H9 (cell line): Measurements from ENCODE around the gene SLC52A1. TPM values are rescaled to one million over a fixed set of nuclear protein-coding genes. Genes with fewer than 3 reads are reported as not detected.

Experiments
- DNase-seq: peaks from one replicate; pipeline ENCODE4 v3.0.0-alpha.2; 2017
- H2AFZ ChIP-seq: one replicate; pipeline ENCODE4 v1.6.1; 2013; ENCODE audit warnings: mild to moderate bottlenecking, low read length, control low read depth, moderate library complexity
- H2AK5ac ChIP-seq: 2 replicates; pipeline ENCODE4 v1.6.1; 2013; ENCODE audit warnings: low read length, control low read depth, mixed read lengths; ENCODE audit not compliant: insufficient read length
- H2BK120ac ChIP-seq: one replicate; pipeline ENCODE4 v1.6.1; 2013; ENCODE audit warnings: low read depth, mild to moderate bottlenecking, low read length, control low read depth, inconsistent platforms; ENCODE audit not compliant: poor library complexity, severe bottlenecking
- H2BK12ac ChIP-seq: 2 replicates; pipeline ENCODE4 v1.6.1; 2013; ENCODE audit warnings: low read length, control low read depth, mixed read lengths, low read depth; ENCODE audit not compliant: insufficient read length
- H2BK15ac ChIP-seq: 2 replicates; pipeline ENCODE4 v1.6.1; 2013; ENCODE audit warnings: low read depth, low read length, control low read depth
- H2BK20ac ChIP-seq: one replicate; pipeline ENCODE4 v1.6.1; 2013; ENCODE audit warnings: low read depth, mild to moderate bottlenecking, low read length, control low read depth, inconsistent platforms; ENCODE audit not compliant: poor library complexity, severe bottlenecking
- H2BK5ac ChIP-seq: 2 replicates; pipeline ENCODE4 v1.6.1; 2013; ENCODE audit warnings: low read length, control low read depth, mixed read lengths; ENCODE audit not compliant: insufficient read length
- H3K14ac ChIP-seq: 2 replicates; pipeline ENCODE4 v1.6.1; 2013; ENCODE audit warnings: low read length, control low read depth; ENCODE audit not compliant: insufficient read depth
- H3K18ac ChIP-seq: 2 replicates; pipeline ENCODE4 v1.6.1; 2013; ENCODE audit warnings: low read depth, mild to moderate bottlenecking, mixed read lengths, low read length, control low read depth; ENCODE audit not compliant: insufficient read length
- H3K23ac ChIP-seq: 2 replicates; pipeline ENCODE4 v1.6.1; 2013; ENCODE audit warnings: low read length, control low read depth, mixed read lengths, low read depth; ENCODE audit not compliant: insufficient read length
- H3K23me2 ChIP-seq: 2 replicates; pipeline ENCODE4 v1.6.1; 2013; ENCODE audit warnings: low read depth, mild to moderate bottlenecking, mixed read lengths, low read length, control low read depth; ENCODE audit not compliant: insufficient read length, poor library complexity, severe bottlenecking
- H3K27ac ChIP-seq: 2 replicates; pipeline ENCODE4 v1.5.1; 2013; ENCODE audit warnings: low read length, control low read depth, mixed read lengths, low read depth; ENCODE audit not compliant: insufficient read length
- H3K27me3 ChIP-seq: 2 replicates; pipeline ENCODE4 v1.6.1; 2013; ENCODE audit warnings: low read length, control low read depth, inconsistent platforms; ENCODE audit not compliant: insufficient read depth
- H3K4ac ChIP-seq: 2 replicates; pipeline ENCODE4 v1.6.1; 2013; ENCODE audit warnings: low read depth, mild to moderate bottlenecking, control low read depth, inconsistent platforms, low read length, moderate library complexity
- H3K4me1 ChIP-seq: 2 replicates; pipeline ENCODE4 v1.6.1; 2013; ENCODE audit warnings: low read length, control low read depth, inconsistent platforms; ENCODE audit not compliant: insufficient read depth
- H3K4me2 ChIP-seq: 2 replicates; pipeline ENCODE4 v1.6.1; 2013; ENCODE audit warnings: low read length, control low read depth, mixed read lengths; ENCODE audit not compliant: insufficient read length, insufficient read depth
- H3K56ac ChIP-seq: 2 replicates; pipeline ENCODE4 v1.6.1; 2013; ENCODE audit warnings: low read depth, mild to moderate bottlenecking, mixed read lengths, low read length, control low read depth; ENCODE audit not compliant: insufficient read length
- H3K79me1 ChIP-seq: 2 replicates; pipeline ENCODE4 v1.6.1; 2013; ENCODE audit warnings: low read depth, mild to moderate bottlenecking, moderate library complexity, low read length, control low read depth, inconsistent platforms; ENCODE audit not compliant: insufficient read depth, poor library complexity, severe bottlenecking
- H3K79me2 ChIP-seq: 2 replicates; pipeline ENCODE4 v1.6.1; 2013; ENCODE audit warnings: low read length, control low read depth, inconsistent platforms; ENCODE audit not compliant: insufficient read depth
- H3K9ac ChIP-seq: 2 replicates; pipeline ENCODE4 v1.6.1; 2013; ENCODE audit warnings: low read length, control low read depth, mixed read lengths; ENCODE audit not compliant: insufficient read length; ENCODE audit errors: extremely low read depth
- H3K9me3 ChIP-seq: one replicate; pipeline ENCODE4 v1.6.1; 2013; ENCODE audit warnings: low read depth, low read length, inconsistent platforms; ENCODE audit not compliant: control insufficient read depth
- H3T11ph ChIP-seq: one replicate; pipeline ENCODE4 v1.6.1; 2013; ENCODE audit warnings: mild to moderate bottlenecking, low read length, control low read depth, inconsistent platforms
- H4K20me1 ChIP-seq: one replicate; pipeline ENCODE4 v1.6.1; 2013; ENCODE audit not compliant: control insufficient read depth, insufficient read length, insufficient read depth
- H4K5ac ChIP-seq: 2 replicates; pipeline ENCODE4 v1.6.1; 2013; ENCODE audit warnings: low read depth, mild to moderate bottlenecking, mixed read lengths, low read length, control low read depth; ENCODE audit not compliant: insufficient read length
- H4K8ac ChIP-seq: replicated peaks from 2 replicates; pipeline ENCODE4 v1.6.1; 2013; ENCODE audit warnings: low read length, control low read depth, mixed read lengths, low read depth; ENCODE audit not compliant: insufficient read length
- H4K91ac ChIP-seq: 2 replicates; pipeline ENCODE4 v1.6.1; 2013; ENCODE audit warnings: low read depth, mild to moderate bottlenecking, moderate library complexity, mixed read lengths, low read length, control low read depth; ENCODE audit not compliant: insufficient read length
- H3K27ac Mint-ChIP-seq, 3 experiments: 2 replicates in 2 of 3; 3 replicates in 1 of 3; pipeline ENCODE4 v1.8.0; 2020 to 2021; ENCODE audit warnings: mixed read lengths in 3 of 3, mild to moderate bottlenecking in 1 of 3, moderate library complexity in 1 of 3
- H3K27me3 Mint-ChIP-seq: 2 replicates; pipeline ENCODE4 v1.8.0; 2021; ENCODE audit warnings: low read depth, mild to moderate bottlenecking, moderate library complexity, mixed read lengths
- H3K36me3 Mint-ChIP-seq, 3 experiments: 2 replicates in 2 of 3; 3 replicates in 1 of 3; pipeline ENCODE4 v1.8.0; 2020 to 2021; ENCODE audit warnings: low read depth in 3 of 3, mixed read lengths in 3 of 3; ENCODE audit not compliant: insufficient read depth in 1 of 3
- H3K4me1 Mint-ChIP-seq, 2 experiments: 2 replicates each; pipeline ENCODE4 v1.8.0; 2020; ENCODE audit warnings: mixed read lengths in 2 of 2
- H3K4me3 Mint-ChIP-seq, 2 experiments: 2 replicates in 1 of 2; 3 replicates in 1 of 2; pipeline ENCODE4 v1.8.0; 2020 to 2021; ENCODE audit warnings: mild to moderate bottlenecking in 2 of 2, mixed read lengths in 2 of 2, moderate library complexity in 1 of 2
- H3K9me3 Mint-ChIP-seq, 2 experiments: 2 replicates in 1 of 2; 3 replicates in 1 of 2; pipeline ENCODE4 v1.8.0; 2020; ENCODE audit warnings: mild to moderate bottlenecking in 2 of 2, mixed read lengths in 2 of 2, moderate library complexity in 1 of 2
- CTCF ChIP-seq: fragments of 200-600 bp; sonication (generic); conservative IDR thresholded peaks from 3 replicates; pipeline ENCODE4 v1.8.0; 2021; ENCODE audit warnings: antibody characterized with exemption, mild to moderate bottlenecking
- WGBS: extraction: QIAGEN DNeasy Blood & Tissue Kit; methylation state at CpG from one replicate; pipeline ENCODE4 v1.1.7; 2013; ENCODE audit warnings: missing lambda C conversion rate, low lambda C conversion rate, mixed read lengths; ENCODE audit not compliant: insufficient read length; ENCODE audit errors: extremely low coverage; 5-methylcytosine and 5-hydroxymethylcytosine counted together
- total RNA-seq: library from RNA; stranded (reverse); gene quantifications from 2 replicates; pipeline ENCODE4 v1.2.1, GENCODE V29; 2021

SLC52A1 gene
- total RNA-seq, 1 experiment from 2014 or later: 0.17 TPM

- no peak overlapping the region for H2AFZ ChIP-seq
- H3K79me2 ChIP-seq: no peaks in the 10 kb centered on the region
- Mint-ChIP-seq H3K27ac (no peak overlapping the region), H3K4me1 (peaks cover 20 to 22% of the 10 kb centered on the region in 2 experiments), H3K4me3 (peak overlapping the region; percentile 79 to 87), H3K36me3 (peaks cover 0 to 9% (median 4%) of the 10 kb centered on the region in 3 experiments; a peak in 4 of 7 replicates), H3K27me3 (peaks cover 64% of the 10 kb centered on the region), H3K9me3 (no peaks in the 10 kb centered on the region)
- no peak overlapping the region for H4K91ac ChIP-seq
- H2BK15ac ChIP-seq: no peak overlapping the region
- no peak overlapping the region for H2BK120ac ChIP-seq
- no peak overlapping the region for H2BK12ac ChIP-seq
- no peak overlapping the region for H3K9ac ChIP-seq
- no peak overlapping the region for H3K18ac ChIP-seq
- no peaks in the 10 kb centered on the region for H3K79me1 ChIP-seq
- H3K56ac ChIP-seq: no peak overlapping the region
- no peak overlapping the region for H3K4ac ChIP-seq
- no peak overlapping the region for H3K27ac ChIP-seq
- peak overlapping the region; percentile 76 for H3K4me2 ChIP-seq
- H3K4me1 ChIP-seq: no peaks in the 10 kb centered on the region
- H3K9me3 ChIP-seq: no peaks in the 10 kb centered on the region
- H2AK5ac ChIP-seq: no peak overlapping the region
- no peaks in the 10 kb centered on the region for H4K20me1 ChIP-seq
- peaks cover 14% of the 10 kb centered on the region for H3K23me2 ChIP-seq
- H3K14ac ChIP-seq: no peak overlapping the region
- H2BK5ac ChIP-seq: no peak overlapping the region
- no peak for TF ChIP-seq CTCF
- H3K23ac ChIP-seq: no peak overlapping the region
- WGBS: no CpG with 5 or more reads among the region's 5 CpGs
- no peak overlapping the region for H4K8ac ChIP-seq
- no peak overlapping the region for H2BK20ac ChIP-seq
- no peak overlapping the region for H4K5ac ChIP-seq
- DNase-seq: no peak
- no peak overlapping the region for H3T11ph ChIP-seq
- peaks cover 1% of the 10 kb centered on the region; the same call in 1 of the 2 replicates for H3K27me3 ChIP-seq
Measured at GRCh38 chr17:4986403-4986802, 48.8 kb downstream of the SLC52A1 start.

Other genes starting within 250 kb of the SLC52A1 start
- gene VMO1, start 249.1 kb downstream of the SLC52A1 start, total RNA-seq: 0.31 TPM in 1 of 2 replicates, not detected in the other
- gene GLTPD2, start 246.5 kb downstream of the SLC52A1 start, total RNA-seq: not detected in 2 replicates
- gene PSMB6, start 239.3 kb downstream of the SLC52A1 start, total RNA-seq: 244 and 247 TPM in 2 replicates
- gene PLD2, start 228.3 kb downstream of the SLC52A1 start, total RNA-seq: 63.3 and 66.6 TPM in 2 replicates
- 64.3 and 68.8 TPM in 2 replicates for gene MINK1, start 202.1 kb downstream of the SLC52A1 start, total RNA-seq
- gene C17orf107, start 135.9 kb downstream of the SLC52A1 start, total RNA-seq: 4.0 and 4.4 TPM in 2 replicates
- gene CHRNE, start 132.3 kb downstream of the SLC52A1 start, total RNA-seq: 0.31 and 0.61 TPM in 2 replicates
- not detected in 2 replicates for gene GP1BA, start 103.1 kb downstream of the SLC52A1 start, total RNA-seq
- 74.9 and 80.6 TPM in 2 replicates for gene SLC25A11, start 95.4 kb downstream of the SLC52A1 start, total RNA-seq
- 134 and 135 TPM in 2 replicates for gene RNF167, start 95.2 kb downstream of the SLC52A1 start, total RNA-seq
- gene PFN1, start 86.9 kb downstream of the SLC52A1 start, total RNA-seq: 1,149 and 1,217 TPM in 2 replicates
- 20.7 and 25.4 TPM in 2 replicates for gene ENO3, start 84.3 kb downstream of the SLC52A1 start, total RNA-seq
- 102 and 105 TPM in 2 replicates for gene SPAG7, start 67.6 kb downstream of the SLC52A1 start, total RNA-seq
- gene CAMTA2, start 47.8 kb downstream of the SLC52A1 start, total RNA-seq: 13.7 and 15.6 TPM in 2 replicates
- 1.3 and 1.5 TPM in 2 replicates for gene INCA1, start 37.9 kb downstream of the SLC52A1 start, total RNA-seq
- 85.6 and 87.3 TPM in 2 replicates for gene KIF1C, start 37.5 kb downstream of the SLC52A1 start, total RNA-seq
- 0.11 and 0.18 TPM in 2 replicates for gene ZFP3, start 43.0 kb upstream of the SLC52A1 start, total RNA-seq
- 44.7 and 46.4 TPM in 2 replicates for gene ZNF232, start 76.5 kb upstream of the SLC52A1 start, total RNA-seq
- 0.17 and 0.18 TPM in 2 replicates for gene USP6, start 80.6 kb upstream of the SLC52A1 start, total RNA-seq
- gene ZNF594, start 156.4 kb upstream of the SLC52A1 start, total RNA-seq: 11.3 and 12.5 TPM in 2 replicates
- gene SCIMP, start 199.4 kb upstream of the SLC52A1 start, total RNA-seq: not detected in 2 replicates
- gene RABEP1, start 246.9 kb upstream of the SLC52A1 start, total RNA-seq: 44.6 and 46.9 TPM in 2 replicates